HG02852 (cell line): Measurements from ENCODE around the gene SFT2D3.

Source experiments
- ATAC-seq: cut with Tn5 transposase; IDR thresholded peaks from one replicate; pipeline ENCODE4 v1.9.1; 2021; ENCODE audit warnings: mild to moderate bottlenecking, moderate library complexity; ENCODE audit not compliant: unreplicated experiment

Gene SFT2D3

DNA sequence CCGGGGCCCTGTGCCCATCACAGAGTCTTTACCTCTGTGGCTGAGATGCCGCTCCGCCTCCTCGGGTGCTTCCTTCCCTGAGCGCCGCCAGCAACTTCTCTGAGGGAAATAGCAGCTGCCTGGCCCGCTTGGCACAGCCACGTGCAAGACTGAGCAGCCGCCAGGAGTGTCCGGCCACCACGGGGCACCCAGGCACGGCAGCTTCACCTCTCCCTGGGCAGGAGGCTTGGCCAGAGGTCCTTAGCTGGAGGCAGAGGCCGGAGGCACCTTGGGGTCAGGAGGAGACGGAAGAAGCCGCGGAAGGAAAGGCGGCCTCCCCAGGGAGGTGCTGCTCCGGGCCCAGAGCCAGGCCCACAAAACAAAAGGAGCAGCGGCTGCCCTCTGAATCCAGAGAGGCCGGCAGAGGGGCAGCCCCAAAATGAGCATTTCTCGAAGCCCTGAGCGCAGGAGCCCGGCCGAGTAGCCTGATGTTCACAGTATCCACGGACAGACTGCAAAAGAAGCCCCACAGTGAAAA is 20.0 kb upstream of the SFT2D3 start:
- no peak for ATAC-seq

DNA sequence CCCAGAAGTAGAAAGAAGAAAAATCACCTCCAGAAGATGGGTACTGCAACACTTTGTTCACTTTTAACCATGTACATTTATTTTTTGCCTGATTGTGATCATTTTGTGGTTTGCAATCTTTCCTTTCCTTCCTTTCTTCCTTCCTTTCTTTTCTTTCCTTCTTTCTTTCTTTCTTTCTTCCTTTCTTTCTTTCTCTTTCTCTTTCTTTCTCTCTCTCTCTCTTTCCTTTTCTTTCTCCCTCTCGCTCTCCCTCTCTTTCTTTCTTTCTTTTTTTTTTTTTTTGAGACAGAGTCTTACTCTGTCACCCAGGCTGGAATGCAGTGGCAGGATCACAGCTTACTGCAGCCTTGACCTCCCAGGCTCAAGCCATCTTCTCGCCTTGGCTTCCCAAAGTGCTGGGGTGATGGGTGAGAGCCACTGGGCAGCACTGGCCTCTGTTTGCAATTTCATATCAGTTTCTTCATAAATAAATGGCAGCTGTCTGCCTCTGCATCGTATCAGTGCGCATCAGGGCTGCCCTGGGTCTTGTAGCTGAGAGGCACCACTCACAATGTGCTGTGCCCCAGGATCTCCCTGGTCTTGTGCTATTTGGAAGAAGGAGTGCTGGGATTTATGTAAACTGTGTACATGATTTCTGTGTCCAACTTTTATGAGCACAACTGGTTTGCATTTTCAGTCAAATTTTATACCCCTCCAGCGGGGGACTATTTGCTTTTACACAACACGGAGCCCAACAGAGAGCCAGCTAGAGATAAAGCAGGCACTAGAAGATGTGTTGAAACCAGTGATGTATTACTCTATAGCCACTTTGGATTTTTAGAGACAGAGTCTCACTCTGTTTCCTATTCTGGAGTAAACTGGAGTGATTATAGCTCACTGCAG is 19.1 kb upstream of the SFT2D3 start:
- no peak for ATAC-seq

DNA sequence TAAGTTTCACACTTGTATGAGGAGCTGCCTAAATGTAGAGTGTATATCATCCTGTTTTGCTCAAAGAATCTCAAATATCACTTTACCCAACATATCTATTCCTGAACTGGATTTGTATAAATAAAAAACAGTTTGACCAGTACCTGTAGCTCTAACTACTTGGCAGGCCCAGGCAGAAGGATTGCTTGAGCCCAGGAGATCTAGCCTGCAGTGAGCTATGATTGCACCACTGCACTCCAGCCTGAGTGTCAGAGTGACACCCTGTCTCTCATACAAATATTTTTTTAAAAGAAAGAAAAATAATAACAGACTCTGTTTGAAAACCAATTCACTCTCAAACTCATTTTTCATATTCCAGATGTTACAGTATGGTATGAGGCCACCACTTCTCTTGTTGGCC is 18.2 kb upstream of the SFT2D3 start:
- no peak for ATAC-seq

DNA sequence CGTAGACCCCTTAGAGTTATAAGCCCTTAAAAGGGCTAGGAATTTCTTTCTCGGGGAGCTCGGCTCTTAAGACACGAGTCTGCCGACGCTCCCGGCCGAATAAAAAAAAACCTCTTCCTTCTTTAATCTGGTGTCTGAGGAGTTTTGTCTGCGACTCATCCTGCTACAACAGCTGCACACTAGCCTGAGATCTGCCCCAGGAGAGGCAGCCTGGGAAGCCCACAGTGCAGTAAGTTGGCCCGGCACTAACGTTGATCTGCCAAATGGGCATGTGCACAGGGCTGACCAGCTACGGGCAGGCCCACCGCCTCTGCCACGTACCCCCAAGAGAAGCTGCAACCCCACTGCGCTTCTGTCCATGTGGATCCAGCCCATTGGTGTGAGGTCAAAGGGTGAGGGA is 17.5 kb upstream of the SFT2D3 start:
- no peak for ATAC-seq

DNA sequence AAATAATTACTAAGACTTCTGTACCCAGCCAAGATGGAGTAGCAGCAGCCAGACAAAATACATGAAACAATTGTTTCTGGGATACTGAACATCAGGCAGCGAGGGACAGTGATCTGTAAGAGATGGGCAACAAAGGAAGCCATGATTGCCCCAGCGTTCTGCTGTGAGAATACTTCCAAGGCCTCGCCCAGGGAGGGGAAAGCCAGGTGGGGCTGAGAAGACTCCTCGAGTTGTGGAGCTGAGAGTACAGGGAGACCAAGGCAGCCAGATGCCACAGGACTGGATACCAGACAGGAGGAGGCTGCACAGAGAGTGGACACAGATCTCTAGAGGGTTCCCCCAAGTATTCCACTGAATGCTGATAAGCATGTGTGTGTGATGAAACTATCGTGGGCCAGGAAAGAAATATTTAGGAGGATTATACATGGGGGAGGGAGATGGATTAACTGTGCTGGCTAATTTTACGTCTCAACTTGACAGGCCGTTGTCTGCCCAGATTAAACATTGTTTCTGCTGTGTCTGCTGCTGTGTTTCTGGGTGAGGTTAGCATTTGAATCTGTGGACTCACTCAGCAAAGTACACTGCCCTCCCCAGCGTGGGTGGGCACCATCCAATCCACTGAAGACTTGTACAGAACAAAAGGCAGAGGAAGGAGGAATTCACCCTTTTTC is 15.8 kb upstream of the SFT2D3 start:
- ATAC-seq = no peak

DNA sequence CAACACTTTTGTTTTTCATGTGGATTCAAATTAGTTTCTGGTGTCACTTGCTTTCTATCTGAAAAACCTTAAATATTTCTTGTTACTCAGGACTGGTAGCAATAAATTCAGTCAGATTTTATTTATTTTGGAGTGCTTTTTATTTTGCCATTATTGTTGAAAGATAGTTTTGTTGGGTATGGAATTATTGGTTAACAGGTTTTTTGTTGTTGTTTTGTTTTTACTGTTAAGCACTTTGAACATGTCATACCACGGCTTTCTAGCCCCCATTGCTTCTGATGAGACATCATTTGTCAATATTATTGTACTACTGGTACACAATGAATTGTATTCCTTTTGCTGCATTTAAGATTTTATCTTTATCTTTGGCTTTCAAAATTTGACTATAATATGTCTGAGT is 12.9 kb upstream of the SFT2D3 start:
- no peak for ATAC-seq

DNA sequence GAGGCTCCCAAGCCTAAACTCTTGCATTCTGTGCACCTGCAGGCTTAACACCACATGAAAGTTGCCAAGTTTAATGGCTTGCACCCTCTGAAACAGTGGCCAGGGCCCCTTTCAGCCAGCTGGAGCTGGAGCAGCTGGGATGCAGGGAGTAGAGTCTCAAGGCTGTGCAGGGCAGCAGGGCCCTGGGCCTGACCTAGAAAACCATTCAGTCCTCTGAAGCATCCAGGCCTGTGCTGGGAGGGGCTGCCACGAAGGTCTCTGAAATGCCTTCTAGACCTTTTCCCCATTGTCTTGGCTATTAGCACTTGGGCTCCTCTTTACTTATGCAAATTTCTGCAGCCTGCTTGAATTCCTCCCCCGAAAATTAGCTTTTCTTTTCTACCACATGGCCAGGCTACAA is 10.6 kb upstream of the SFT2D3 start:
- ATAC-seq = no peak

DNA sequence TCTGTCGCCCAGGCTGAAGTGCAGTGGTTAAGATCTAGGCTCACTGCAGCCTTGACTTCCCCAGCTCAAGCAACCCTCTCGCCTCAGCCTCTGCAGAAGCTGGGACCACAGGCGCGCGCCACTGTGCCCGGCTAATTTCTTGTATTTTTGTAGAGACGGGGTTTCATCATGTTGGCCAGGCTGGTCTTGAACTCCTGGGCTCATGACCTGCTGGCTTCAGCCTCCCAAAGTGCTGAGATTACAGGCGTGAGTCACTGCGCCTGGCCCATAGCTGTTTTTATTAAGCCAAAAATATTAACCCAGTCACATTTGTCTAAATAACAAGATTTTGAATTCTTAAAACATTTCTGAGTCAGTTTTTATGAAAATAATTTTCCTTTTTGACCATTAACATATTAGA is 6.3 kb upstream of the SFT2D3 start:
- ATAC-seq = no peak

DNA sequence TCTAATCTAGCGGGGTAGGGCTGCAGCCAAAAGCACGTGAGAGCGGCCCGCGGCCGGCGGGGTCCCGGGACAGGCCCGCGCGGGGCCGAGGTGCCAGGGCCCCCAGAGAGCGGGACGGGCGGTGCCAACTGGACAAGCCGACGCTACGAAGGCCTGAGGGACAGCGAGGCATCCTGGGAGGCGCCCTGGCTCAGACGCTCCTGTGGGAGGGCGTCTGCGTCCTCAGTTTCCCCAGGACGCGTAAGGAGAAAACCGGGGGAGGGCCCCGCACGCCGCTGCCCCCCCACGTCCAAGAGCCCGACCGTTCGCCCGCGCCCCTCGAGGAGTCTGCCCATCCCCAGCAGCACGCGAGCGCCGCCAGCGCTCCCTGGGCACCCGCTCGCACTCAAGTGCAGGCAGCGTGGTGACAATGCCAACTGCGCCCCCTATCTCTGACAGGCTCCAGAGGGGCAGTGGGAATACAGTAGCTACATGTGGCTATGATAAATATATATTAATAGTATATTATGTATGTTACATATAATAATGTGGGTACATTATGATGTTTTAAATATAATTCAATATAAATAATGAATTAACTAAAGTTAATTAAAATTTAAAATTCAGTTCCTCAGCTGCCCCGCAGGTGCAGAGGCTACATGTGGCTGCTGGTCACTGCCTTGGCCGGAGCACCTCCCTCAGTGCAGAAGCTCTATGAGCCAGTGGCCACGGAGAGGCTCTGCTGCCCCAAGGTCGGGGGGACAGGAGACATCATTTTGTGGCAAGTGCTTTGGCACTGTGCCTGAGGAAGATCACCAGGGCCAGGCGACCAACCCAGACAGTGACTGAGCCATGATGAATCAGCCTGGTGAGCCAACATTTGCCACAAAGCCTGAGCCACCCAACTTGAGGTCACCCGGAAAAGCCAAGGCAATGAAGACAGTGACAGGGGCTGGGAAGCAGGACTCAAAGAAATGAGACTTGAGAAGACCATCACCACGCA is 5.5 kb upstream of the SFT2D3 start:
- ATAC-seq = no peak

DNA sequence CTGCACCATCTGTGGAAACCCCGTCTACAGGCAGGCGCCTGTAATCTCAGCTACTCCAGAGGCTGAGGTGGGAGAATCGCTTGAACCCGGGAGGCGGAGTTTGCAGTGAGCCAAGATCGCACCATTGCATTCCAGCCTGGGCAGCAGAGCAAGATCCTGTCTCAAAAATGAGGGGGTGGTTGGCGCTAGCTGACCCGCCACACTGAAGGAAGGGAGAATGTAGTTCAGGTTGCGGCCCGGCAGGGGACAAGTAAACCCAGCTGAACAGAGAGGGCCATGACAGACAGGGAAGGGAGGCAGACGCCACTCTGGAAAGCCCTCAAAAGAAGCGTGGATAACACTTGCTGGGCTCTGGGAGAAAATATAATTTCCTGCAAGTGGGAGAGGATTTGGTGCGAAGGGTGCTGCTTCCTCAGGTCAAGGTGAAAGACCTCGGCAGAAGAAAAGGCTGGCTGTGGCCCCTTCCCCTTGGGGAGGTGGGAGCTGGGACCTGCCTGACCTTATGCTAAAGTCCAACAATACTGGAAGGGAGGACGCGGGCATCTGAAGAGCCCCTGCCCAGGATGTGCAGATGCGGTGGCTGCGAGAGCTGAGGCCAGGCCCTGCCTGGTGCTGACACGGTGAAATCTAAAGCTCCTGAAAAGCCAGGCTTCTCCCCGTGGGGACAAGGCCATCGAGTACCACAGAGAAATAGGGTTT is 3.7 kb upstream of the SFT2D3 start:
- no peak for ATAC-seq

DNA sequence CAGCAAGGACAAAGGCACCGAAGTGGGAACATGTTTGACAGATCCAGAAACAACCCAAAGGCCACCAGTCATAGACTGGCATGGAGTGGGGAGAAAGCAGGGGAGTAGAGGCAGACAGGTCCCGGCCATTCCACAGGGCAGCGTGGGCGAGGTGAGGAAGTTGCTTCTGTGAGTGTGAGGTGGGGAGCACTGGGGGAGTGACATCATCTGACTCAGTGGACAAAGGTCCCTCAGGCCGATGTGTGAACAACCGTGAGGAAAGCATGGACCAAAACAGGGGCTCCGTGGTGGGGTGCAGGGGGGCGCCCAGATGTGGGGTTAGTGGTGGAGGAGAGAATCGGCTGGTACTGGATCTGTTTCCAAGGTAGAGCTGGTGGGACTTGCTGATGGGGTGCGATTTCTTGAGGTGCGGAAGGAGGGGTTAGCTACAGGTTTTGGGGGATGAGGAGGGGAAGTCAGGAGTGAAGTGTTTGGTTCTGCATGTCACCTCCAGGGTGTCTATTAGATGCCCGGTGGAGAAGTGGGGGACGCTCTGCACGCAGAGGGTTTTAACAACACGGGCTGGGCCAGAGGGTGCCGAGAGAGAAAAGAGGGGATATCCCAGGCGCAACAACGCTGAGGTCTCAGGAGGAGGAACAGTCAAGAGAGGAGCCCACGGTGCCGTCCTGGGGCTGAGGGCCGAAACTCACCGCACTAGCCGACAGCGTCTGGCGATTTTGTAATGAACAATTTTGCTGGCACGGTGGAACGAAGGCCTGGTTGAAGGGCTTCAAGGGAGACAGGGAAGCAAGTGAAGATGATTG is 2.5 kb upstream of the SFT2D3 start:
- ATAC-seq = no peak

DNA sequence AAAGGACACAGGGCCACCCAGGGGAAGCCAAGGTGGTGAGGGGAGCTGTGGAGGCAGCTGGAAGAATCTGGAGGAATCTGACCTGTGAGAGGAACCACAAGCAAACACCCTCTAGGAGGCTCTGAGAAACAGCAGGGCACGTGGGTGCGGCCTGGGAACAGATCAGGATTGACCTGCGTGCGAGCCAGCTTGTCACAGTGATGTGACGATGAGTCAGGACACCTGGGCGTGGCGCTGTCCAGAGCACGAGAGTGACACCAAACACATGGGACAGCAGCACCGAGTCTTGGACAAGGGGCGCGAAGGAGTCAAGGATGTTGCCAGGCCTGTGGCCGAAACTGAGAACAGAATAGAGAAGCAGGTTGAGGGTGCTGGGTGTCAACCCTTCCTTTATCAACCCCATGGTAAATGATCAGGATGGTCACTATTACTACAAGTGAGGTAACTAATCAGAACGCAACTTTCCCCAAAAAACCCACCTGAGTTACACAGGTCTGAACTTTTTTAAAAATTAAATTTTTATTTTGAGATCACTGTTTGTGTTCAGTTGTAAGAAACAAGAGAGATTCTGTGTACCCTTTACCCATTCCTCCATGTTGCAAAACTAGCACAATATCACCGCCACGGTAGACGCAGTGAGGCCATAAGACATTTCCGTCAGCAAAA is 637 bp upstream of the SFT2D3 start:
- peak; percentile 37 for ATAC-seq

DNA sequence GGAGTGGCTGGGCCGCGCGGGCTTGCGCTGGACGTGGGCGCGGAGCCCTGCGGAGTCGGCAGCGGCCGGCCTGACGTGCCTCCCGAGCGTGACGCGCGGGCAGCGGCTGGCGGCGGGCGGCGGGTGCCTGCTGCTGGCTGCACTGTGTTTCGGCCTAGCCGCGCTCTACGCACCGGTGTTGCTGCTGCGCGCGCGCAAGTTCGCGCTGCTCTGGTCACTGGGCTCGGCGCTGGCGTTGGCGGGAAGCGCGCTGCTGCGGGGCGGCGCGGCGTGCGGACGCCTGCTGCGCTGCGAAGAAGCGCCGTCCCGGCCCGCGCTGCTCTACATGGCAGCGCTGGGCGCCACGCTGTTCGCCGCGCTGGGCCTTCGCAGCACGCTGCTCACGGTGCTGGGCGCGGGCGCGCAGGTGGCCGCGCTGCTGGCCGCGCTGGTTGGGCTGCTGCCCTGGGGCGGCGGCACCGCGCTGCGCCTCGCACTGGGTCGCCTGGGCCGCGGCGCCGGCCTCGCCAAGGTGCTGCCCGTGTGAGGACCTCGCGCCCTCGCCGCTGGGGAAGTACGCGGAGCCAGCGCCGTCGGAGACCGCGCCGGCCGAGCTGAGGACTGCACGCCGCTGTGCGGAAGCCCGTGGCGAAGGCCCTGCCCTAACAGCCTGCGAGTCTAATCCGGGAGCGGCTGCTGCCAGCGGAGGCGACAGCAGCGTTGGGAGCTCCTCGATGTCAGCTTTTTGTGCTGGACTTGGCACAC is 526 bp downstream of the SFT2D3 start:
- ATAC-seq = peak; percentile 59

DNA sequence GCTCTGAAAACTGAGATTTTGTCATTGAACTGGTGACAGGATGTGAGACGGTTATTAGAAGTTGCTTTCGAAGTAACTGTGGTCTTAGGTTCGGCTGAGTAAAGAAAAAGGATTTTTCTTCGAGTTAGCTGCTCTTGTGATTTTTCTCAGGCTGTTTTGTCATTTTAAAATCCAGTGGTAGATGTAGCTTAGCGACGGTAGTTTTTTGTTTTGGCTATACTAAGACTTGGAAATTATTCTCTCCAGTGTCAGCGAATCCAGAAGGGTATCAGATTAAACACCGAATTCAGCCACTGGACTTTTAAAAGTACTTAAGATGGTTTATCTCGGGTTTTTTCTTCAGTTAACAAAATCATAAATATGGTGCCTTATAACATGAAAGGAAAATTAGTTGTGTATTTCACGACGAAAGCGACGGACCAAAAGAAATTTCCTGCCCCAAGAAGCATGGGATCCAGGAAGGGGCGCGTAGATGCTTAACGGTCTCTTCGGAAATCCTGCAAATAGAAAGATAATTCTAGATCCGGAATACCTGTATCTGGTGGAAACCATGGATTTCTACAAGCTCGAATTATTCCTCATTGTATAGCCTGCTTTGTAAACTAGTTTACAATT is 1.2 kb downstream of the SFT2D3 start:
- ATAC-seq = no peak

DNA sequence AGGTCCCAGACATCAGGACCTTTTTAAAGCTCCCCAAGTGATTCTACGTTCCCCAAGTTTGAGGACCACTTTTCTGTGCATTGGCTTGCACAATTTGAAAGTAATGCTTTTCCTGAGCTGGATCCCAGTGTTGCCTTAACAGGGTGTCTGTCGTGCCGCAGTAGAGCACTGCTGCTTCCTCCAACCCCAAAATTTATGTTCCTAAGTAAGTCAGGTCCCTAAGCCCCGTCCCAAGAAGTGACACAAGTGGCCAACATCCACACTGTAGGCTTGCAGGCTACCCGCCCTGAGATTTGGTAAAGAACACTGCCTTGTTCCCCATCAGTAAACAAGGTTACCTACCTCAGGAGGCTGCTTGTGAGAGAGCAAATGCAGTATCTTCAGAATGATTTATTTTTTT is 2.0 kb downstream of the SFT2D3 start:
- ATAC-seq = no peak

DNA sequence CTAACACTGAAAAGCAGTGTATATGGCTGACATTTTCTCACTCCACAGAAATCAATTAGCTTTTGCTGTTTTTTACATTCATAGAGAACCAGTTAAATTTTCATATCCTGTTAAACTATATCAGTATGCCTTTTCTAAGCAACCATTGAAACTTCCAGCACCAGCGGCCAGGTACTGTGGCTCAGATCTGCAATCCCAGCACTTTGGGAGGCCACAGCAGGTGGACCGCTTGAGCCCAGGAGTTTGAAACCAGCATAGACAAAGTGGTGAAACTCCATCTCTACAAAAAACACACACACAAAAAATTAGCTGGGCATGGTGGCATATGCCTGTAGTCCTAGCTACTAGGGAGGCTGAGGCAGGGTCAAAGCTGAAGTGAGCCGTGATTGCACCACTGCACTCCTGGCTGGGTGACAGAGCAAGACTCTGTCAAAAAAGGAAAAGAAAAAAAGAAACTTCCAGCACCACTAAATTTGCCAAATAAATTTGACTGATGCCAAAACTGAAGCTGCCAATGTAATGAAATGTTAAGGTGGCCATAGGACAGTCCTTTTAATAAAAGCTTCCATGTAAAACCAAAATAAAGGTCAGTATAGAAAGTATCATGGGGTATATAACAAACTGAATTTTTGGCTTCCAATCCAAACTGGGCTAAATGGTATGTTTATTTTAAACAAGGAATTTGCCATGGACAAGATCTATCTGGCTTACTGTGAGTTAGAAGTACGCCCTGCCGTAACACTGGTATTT is 3.5 kb downstream of the SFT2D3 start:
- ATAC-seq = no peak

DNA sequence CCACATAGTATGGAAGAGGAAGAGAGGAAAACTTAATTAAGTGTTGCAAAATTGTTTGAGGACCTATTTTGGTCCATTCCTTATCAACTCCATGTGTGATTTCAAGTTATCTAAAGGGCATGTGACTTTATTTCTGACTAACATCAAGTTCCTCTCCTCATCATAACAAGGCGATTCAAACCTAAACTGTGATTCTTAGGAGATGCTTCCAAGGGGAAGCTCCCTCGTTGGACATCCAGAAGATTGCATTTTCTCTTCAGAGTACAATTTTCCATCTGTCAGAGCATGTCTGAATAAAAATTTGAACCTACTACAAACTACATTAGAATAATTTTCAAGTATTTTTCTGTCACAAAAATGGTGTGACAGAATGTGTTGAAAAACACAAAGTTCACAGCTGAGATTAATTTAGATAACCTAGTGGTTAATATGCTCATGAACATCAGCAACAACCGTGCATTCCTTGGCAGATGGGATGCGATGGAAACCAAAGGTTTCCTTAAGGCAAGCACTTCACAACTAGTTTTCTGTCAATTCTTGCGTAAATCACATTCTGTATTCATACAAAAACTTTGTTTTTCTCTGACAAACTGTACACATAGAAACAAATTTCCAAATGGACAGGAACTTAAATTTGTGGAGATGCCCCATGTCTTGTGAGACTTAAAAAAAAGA is 4.2 kb downstream of the SFT2D3 start:
- no peak for ATAC-seq
